Smooth muscle cell (in vitro differentiated cells): ENCODE measurements around the gene MYPOP. TPM values are rescaled to one million over a fixed set of nuclear protein-coding genes. Genes with fewer than 3 reads are reported as not detected.

Source experiments
- DNase-seq: peaks from one replicate; lab custom pipeline; 2025; ENCODE audit not compliant: unreplicated experiment; lab: John Stamatoyannopoulos, UW
- H2AFZ ChIP-seq: fragments of 200-600 bp; sonication (generic); 2 replicates; pipeline ENCODE4 v1.6.0; 2016; ENCODE audit warnings: antibody characterized with exemption, low read depth, mild to moderate bottlenecking
- H3F3A ChIP-seq: fragments of 200-600 bp; sonication (generic); 2 replicates; pipeline ENCODE4 v1.6.0; 2017; ENCODE audit warnings: antibody characterized with exemption, low read depth
- H3K27ac ChIP-seq: fragments of 200-600 bp; sonication (generic); 2 replicates; pipeline ENCODE4 v1.5.1; 2016; ENCODE audit warnings: low read depth, mild to moderate bottlenecking
- H3K27me3 ChIP-seq: fragments of 200-600 bp; sonication (generic); 2 replicates; pipeline ENCODE4 v1.6.1; 2016; ENCODE audit warnings: low read depth, mild to moderate bottlenecking
- H3K36me3 ChIP-seq: fragments of 200-600 bp; sonication (generic); 2 replicates; pipeline ENCODE4 v1.5.1; 2016; ENCODE audit warnings: low read depth
- H3K4me1 ChIP-seq: fragments of 200-600 bp; sonication (generic); 2 replicates; pipeline ENCODE4 v1.5.1; 2016; ENCODE audit warnings: low read depth
- H3K4me2 ChIP-seq: fragments of 200-600 bp; sonication (generic); 2 replicates; pipeline ENCODE4 v1.6.0; 2016; ENCODE audit warnings: mild to moderate bottlenecking
- H3K4me3 ChIP-seq: fragments of 200-600 bp; sonication (generic); 2 replicates; pipeline ENCODE4 v1.5.1; 2016; ENCODE audit warnings: mild to moderate bottlenecking
- H3K79me2 ChIP-seq: fragments of 200-600 bp; sonication (generic); 2 replicates; pipeline ENCODE4 v1.6.0; 2016; ENCODE audit warnings: low read depth, mild to moderate bottlenecking
- H3K9ac ChIP-seq: fragments of 200-600 bp; sonication (generic); 2 replicates; pipeline ENCODE4 v1.6.0; 2016; ENCODE audit warnings: low read depth
- H3K9me3 ChIP-seq: fragments of 200-600 bp; sonication (generic); replicated peaks from 2 replicates; pipeline ENCODE4 v1.5.1; 2016; ENCODE audit warnings: low read depth
- H4K20me1 ChIP-seq: fragments of 200-600 bp; sonication (generic); 2 replicates; pipeline ENCODE4 v1.6.0; 2016; ENCODE audit warnings: low read depth
- WGBS: methylation state at CpG from one replicate; pipeline ENCODE4 v1.1.7; 2016; ENCODE audit warnings: low lambda C conversion rate; 5-methylcytosine and 5-hydroxymethylcytosine counted together
- polyA plus RNA-seq: library from polyadenylated mRNA; unstranded; fragments of >200 nt; fragmentation: Nextera tagmentation; extraction: Ambion mirVana; gene quantifications from 2 replicates; pipeline ENCODE4 v1.2.1, GENCODE V29; 2016
- total RNA-seq: library from RNA; depleted of rRNA; stranded (reverse); fragments of >200 nt; gene quantifications from 2 replicates; pipeline ENCODE4 v1.2.3, GENCODE V29; 2014
- TF ChIP-seq, protein P1 (sequence below): fragments of 200-600 bp; sonication (generic); IDR thresholded peaks from 2 replicates; pipeline ENCODE4 v1.5.1; 2017; ENCODE audit warnings: borderline replicate concordance, mild to moderate bottlenecking, antibody characterized with exemption; ENCODE audit not compliant: insufficient read depth, poor library complexity, severe bottlenecking

Gene MYPOP
- total and polyA plus RNA-seq, 2 experiments from 2014 or later = 1.6 to 2.1 TPM

DNA sequence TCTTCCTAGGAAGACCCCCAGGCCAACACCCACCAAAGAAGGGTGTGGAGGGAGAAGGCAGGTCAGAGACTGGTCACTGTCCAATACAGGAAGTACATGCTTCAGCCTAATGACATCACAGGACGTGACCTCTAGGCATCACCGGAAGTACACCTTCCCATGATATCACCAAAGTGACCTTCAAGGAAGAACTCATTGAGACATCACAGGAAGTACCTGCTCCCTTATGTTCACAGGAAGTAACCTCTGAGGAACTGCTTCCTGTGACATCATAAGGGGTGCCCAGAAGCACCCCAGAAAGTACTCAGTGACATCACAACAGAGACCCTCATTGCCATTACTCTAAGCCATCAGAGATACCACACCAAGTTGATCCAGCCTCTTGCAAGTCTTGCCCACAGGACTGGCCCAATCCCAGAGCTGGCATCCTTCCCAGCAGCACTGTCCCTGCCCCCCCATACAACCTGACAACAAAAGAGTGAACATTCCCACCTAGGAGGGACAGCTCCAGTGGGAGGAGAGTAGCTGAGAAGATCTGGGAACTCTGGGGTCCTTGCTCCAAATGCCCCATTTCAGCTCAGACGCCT is 36.4 kb upstream of the MYPOP start:
- Histone ChIP-seq H4K20me1 (no peaks in the 10 kb centered on the region), H3K27ac (no peak overlapping the region), H3F3A (no peaks in the 10 kb centered on the region), H3K27me3 (peaks cover 18% of the 10 kb centered on the region), H3K9me3 (no peaks in the 10 kb centered on the region), H3K36me3 (no peaks in the 10 kb centered on the region), H3K4me1 (no peaks in the 10 kb centered on the region), H3K4me3 (no peak overlapping the region), H3K79me2 (no peaks in the 10 kb centered on the region), H2AFZ (no peak overlapping the region), H3K4me2 (no peak overlapping the region), H3K9ac (no peak overlapping the region)
- 92% methylated on average over 3 of the region's 3 CpGs for WGBS
- DNase-seq = no peak
- TF ChIP-seq, protein P1, sequence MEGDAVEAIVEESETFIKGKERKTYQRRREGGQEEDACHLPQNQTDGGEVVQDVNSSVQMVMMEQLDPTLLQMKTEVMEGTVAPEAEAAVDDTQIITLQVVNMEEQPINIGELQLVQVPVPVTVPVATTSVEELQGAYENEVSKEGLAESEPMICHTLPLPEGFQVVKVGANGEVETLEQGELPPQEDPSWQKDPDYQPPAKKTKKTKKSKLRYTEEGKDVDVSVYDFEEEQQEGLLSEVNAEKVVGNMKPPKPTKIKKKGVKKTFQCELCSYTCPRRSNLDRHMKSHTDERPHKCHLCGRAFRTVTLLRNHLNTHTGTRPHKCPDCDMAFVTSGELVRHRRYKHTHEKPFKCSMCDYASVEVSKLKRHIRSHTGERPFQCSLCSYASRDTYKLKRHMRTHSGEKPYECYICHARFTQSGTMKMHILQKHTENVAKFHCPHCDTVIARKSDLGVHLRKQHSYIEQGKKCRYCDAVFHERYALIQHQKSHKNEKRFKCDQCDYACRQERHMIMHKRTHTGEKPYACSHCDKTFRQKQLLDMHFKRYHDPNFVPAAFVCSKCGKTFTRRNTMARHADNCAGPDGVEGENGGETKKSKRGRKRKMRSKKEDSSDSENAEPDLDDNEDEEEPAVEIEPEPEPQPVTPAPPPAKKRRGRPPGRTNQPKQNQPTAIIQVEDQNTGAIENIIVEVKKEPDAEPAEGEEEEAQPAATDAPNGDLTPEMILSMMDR = no peak

DNA sequence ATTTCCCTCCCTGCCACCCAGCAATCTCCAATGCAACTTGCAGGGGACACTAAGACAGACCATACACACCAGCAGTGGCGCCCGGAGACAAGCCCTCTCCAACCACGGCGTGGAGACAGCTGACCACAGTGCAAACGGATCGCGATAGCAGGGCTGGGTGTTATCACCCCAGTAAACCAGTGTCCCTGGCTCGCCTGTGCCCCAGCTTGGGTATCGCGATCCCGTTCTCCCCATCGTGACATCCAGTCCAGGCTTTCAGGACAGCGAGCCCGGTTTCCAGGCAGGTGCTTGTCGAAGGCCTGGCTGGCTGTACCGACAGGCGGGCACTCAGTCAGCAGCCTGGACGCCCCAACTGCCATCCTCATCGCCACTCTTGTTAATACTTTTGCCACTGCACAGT is 32.9 kb upstream of the MYPOP start:
- Histone ChIP-seq H3K27ac (no peak overlapping the region), H3K27me3 (peaks cover 23% of the 10 kb centered on the region), H4K20me1 (no peaks in the 10 kb centered on the region), H3K79me2 (no peaks in the 10 kb centered on the region), H3K4me3 (no peak overlapping the region), H3K4me1 (no peaks in the 10 kb centered on the region), H3K9me3 (no peaks in the 10 kb centered on the region), H3K36me3 (no peaks in the 10 kb centered on the region), H3F3A (no peaks in the 10 kb centered on the region), H3K9ac (no peak overlapping the region), H2AFZ (no peak overlapping the region), H3K4me2 (no peak overlapping the region)
- WGBS = 83% methylated on average over 19 of the region's 19 CpGs
- TF ChIP-seq, protein P1 = no peak
- no peak for DNase-seq

DNA sequence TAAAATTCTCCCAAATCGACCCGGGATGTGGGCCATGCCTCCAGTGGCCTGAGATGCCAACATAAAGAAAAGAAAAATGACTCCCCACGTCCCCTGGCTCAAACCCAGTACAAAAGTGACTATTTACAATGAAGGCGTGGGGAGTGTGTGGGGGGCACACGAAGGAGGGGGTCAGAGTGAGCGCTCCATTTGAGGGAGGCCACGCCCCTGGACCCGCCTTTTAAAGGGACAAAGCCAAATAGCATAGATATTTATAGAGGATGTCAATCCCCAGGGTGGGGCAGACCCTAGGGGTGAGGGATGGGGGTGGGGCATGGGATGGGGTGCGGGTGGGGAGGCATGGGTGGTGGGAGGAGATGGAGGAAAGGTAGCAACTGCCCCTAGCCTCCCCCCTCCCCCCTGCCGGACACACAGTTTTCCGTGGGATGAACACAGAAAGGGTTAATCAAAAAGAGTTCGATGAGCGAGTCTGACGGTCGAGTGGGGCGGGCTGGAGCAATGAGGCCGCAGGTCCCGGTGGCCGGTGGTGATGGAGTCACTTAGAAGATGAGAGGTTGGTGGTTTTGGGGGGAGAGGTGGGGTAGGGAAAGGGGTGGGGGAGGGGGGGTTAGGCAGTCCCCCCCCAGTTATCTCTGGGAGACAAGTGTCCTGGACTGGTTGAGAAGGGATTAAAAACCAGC is 32.3 kb upstream of the MYPOP start:
- no peaks in the 10 kb centered on the region for H3K9me3 ChIP-seq
- 52% methylated on average over 13 of the region's 19 CpGs for WGBS
- no peaks in the 10 kb centered on the region for H3K4me1 ChIP-seq
- H4K20me1 ChIP-seq = no peaks in the 10 kb centered on the region
- H3K27me3 ChIP-seq = peaks cover 23% of the 10 kb centered on the region
- TF ChIP-seq, protein P1 = no peak
- no peaks in the 10 kb centered on the region for H3F3A ChIP-seq
- no peak for DNase-seq
- H3K9ac ChIP-seq = no peak overlapping the region
- H3K4me2 ChIP-seq = no peak overlapping the region
- H2AFZ ChIP-seq = no peak overlapping the region
- no peaks in the 10 kb centered on the region for H3K79me2 ChIP-seq
- no peaks in the 10 kb centered on the region for H3K36me3 ChIP-seq
- no peak overlapping the region for H3K27ac ChIP-seq
- no peak overlapping the region for H3K4me3 ChIP-seq

DNA sequence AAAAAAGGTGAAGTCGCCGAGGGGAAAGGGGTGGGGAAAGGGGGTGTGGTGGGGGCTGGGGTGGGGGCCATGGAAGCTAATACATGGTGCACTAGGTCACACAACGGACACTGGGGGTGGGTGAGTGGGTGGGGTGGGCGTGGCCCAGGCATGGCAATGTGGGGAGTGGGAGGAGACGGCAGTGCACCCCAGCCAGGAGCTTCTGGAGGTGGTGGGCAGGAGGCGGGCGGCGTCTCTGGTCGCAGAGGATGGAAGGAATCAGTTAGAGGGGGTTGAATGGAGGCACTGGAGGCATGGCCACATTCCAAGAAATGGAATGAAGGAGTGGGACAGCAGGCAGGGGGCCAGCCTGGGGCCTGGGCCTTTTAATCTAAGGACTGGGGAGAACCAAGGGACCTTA is 31.3 kb upstream of the MYPOP start:
- no peak overlapping the region for H3K27ac ChIP-seq
- no peaks in the 10 kb centered on the region for H3K79me2 ChIP-seq
- WGBS = 84% methylated on average over 9 of the region's 9 CpGs
- H3K9me3 ChIP-seq = no peaks in the 10 kb centered on the region
- no peaks in the 10 kb centered on the region for H3K4me1 ChIP-seq
- H2AFZ ChIP-seq = no peak overlapping the region
- H4K20me1 ChIP-seq = no peaks in the 10 kb centered on the region
- no peak overlapping the region for H3K4me3 ChIP-seq
- no peaks in the 10 kb centered on the region for H3K36me3 ChIP-seq
- no peak overlapping the region for H3K4me2 ChIP-seq
- no peaks in the 10 kb centered on the region for H3F3A ChIP-seq
- no peak overlapping the region for H3K9ac ChIP-seq
- TF ChIP-seq, protein P1 = no peak
- DNase-seq = no peak
- H3K27me3 ChIP-seq = peaks cover 23% of the 10 kb centered on the region
